CD4-positive, alpha-beta T cell treated with Interferon gamma for 1 hour (primary cell): ENCODE results near the gene ARHGEF5.
"Not testable (repeated sequence)": the region's sequence is repeated elsewhere in the genome, so short reads cannot be mapped to it uniquely, and the experiment has no call there.

ENCODE experiments used
- DNase-seq: peaks from one replicate; pipeline ENCODE4 v3.0.0-alpha.2; 2020

Gene ARHGEF5

DNA sequence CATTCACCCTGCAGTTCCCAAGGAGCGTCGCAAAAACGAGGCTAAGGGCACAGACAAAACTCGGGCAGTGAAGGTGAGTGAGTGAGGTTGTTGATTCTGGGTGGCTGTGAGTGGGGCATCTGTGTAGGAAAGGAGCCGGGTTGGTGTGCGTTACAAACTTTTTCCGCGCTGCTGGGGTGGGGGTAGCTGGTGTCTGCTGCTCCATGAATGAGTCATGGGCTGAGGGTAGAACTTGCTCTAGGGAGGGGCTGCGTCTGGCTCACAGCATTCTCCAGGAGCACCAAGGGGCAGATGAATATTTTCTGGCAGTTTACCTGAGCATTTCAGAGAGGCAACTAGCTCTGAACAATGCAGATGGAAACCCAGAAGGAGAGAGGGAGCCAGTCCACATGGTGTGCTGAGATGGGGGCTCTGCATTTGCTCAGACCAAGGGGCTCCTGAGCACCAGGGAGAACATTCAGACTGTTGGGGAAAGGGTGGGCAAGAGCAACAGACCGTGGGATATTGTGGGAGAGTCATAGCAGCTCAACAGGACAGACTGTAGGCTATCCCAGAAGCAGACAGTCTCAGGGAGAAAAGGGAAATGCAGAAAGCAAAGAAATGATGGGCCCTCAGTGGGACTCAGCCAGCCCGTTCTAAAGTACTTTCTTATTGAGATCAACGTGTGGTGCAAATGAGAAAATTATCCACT, 29.5 kb downstream of the ARHGEF5 start:
- DNase-seq: no peak

DNA sequence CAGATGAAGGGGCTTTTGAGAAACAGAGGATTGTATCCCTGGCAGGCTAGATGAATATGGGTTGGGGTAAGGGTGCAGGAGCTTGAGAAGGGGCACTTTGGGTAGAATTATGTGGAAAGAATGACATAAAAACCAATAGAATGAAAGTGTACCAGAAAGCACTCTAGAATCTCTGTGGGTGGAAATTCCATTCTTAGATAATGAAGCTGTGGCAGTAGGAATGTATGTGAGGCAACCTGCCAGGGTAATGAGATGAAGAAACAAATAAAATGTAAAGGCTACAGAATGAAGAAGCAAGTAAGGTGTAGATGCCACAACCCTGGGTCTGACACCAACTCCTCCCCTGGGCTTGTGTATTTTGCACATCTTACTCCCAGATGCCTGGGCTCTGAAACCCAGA, 31.5 kb downstream of the ARHGEF5 start:
- DNase-seq: no peak

DNA sequence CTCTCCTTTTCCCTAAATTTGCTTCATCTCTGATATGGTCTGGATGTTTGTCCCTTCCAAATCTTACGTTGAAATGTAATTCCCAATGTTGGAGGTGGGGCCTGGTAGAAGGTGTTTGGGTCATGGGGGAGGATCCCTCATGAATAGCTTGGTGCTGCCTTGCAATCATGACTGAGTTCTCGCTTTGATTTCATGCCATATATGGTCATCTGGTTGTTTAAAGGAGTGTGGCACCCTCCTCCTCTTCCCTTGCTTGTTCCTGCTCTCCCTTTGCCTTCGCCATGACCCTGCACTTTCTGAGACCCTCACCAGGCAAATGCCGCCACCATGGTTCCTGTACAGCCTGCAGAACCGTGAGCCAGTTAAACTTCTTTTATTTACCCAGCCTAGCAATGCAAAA, 33.7 kb downstream of the ARHGEF5 start:
- no peak for DNase-seq

DNA sequence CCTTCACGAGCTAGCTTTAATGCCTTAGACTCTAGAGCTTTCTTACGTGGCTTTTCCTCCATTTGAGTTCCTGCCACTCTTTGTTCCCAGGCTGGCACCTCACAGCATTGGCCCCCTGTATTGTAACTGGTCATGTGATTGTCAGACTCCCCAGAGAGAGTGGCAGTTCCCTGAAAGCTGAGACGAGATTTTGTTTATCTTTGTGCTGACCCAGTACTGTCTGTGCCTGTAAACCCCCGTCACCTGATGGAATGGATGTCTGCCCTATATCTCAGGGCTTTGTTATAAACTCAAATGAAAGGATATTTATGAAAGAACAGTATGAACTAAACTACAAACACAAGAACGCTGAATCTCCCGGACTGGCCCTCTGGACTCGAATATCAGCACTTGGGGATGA, 35.3 kb downstream of the ARHGEF5 start:
- no peak for DNase-seq

DNA sequence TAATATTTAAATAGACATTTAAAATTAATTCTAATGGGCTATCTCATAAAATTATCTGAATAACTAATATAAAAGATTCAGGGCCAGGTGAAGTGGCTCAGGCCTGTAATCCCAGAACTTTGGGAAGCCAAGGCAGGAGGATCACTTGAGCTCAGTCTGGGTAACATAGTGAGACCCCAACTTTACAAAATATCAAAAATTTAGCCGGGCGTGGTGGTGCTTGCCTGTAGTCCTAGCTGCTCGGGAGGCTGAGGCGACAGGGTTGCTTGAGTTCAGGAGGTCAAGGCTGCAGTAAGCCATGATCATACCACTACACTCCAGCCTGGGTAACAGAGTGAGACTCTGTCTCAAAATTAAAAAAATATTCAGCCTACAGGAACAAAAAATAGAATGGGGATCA, 35.8 kb downstream of the ARHGEF5 start:
- no peak for DNase-seq

DNA sequence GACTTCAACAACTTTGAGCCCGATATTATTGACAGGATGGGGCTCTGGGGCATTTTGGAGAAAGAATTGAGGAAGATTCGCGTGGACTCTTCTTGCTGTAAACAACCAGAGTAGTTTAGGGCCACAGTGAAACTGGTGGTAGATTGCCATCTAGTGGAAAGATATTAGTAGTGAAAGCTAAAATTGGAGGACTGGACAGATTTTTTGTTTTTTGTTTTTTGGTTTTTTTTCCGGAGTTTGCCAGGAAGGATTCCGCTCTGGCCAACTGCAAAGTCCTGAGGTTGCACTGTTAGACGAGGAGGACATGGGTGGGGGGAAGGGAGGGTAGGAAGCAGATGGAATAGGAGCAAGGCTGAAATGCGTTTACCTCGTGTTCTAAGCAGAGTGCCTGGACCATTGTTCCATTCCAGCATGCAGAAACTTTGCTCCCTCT, 36.6 kb downstream of the ARHGEF5 start:
- DNase-seq: no peak

DNA sequence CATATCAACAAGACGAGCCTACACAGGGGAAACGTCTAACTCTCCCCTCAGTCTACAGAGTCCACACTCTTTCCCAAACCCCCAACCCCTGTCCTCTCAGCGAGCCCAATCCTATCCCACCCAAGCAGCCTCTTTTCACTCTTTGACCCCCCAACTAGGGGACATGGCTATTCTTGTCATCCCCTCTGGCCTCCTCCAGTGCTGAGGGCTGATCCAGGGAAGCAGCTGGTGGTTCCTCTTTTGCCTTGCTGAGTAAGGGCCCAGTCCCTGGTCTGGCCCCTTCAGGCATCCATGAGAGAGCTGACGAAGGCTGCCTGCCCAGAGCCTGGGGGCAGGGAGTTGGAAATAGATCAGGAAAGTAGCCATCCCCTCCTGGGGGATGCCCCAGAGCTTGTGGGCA, 41.9 kb downstream of the ARHGEF5 start:
- no peak for DNase-seq

DNA sequence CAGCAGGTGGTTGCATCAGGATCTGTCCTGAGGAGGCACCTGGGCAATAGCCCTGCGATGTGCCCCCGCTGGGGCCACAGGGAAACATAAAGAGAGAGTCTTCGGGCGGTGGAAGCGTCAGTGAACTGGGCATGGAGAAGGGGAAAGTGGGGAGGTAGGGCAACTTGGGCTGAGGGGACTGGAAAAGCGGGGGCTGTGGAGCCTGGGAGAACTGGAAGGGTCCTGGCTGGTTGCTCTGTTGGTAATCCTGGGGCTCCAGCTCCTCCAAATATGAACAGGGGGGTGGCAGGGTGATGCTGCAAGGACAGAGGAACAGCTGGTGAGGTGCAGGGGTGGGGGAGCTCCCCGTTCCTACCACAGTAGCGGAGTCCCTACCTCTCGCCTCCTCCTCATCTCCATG, 43.1 kb downstream of the ARHGEF5 start:
- DNase-seq: no peak

DNA sequence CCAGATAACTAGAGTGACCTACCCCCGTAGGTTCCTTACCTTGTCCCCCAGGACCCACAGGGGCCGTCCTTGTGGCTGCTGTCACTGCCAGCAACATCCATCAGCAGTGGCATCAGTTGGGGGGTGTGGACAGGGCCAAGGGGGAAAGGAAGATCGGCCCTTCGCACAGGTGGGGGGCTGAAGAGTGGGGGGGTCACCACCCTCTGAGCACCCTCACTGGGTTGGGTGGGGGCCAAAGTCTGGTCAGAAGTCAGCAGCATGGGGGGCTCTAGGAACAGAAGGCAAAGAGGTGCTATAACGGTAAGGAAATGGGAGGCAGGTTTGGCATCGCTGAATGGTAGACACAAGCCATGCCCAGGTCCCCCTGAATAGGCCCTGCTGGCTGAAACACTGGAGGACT, 43.7 kb downstream of the ARHGEF5 start:
- no peak for DNase-seq

DNA sequence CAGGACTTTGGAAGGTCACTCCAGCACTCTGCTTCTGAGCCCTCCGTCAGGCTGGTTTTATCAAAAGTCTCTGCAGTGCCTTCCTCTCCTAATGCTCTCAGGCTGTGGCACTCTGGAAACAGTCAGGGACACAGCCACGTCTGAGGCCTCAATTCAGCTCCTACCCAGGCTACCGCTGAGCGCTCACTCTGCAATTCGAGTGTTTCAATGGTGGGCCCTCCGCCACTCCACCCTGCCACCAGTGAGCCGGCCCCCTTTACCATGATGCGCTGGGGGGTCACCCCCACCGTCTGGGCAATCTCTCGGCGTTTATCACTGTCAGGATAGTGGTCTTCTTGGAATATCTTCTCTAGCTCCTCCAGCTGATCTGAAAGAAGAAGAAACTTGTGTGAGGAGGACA, 44.7 kb downstream of the ARHGEF5 start:
- DNase-seq: no peak

DNA sequence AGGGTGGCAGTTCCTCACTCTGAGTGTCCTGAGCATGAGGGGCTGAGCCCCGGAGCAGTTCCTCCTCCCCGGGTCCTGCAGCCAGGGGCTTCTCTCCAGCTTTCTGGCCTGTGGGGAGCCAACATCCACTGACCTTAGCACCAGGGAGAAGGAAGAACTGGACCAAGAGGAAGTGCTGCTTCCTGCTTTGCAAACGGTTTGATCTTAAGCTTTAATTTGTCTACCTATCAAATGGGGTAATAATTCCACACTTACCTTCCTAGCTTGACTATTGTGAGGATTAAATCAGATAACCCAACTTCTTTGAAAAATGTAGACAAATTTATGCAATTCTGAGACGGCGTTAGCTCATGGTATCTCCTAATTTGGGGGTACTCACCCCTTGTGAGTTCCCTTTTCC, 46.3 kb downstream of the ARHGEF5 start:
- no peak for DNase-seq

DNA sequence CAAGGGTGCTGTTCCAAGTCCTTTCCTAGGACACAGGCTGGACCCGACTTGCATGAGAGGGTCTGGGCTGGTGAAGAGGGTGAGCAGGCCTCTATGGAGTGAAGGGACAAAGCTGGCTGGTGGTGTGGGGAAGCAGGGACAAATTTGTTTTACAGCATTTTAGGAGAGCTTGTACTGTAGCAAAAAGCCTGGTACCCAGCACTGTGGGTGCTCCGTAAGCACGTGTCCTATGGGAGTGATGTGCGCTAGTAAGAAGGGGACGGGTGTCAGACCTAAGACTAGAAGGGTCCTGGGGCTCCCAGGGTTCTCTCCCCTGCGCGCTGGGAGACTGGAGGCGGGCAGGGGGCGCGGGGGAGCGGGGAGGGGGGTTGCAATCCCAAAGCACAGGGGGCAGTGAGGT, 47.9 kb downstream of the ARHGEF5 start:
- DNase-seq: no peak

DNA sequence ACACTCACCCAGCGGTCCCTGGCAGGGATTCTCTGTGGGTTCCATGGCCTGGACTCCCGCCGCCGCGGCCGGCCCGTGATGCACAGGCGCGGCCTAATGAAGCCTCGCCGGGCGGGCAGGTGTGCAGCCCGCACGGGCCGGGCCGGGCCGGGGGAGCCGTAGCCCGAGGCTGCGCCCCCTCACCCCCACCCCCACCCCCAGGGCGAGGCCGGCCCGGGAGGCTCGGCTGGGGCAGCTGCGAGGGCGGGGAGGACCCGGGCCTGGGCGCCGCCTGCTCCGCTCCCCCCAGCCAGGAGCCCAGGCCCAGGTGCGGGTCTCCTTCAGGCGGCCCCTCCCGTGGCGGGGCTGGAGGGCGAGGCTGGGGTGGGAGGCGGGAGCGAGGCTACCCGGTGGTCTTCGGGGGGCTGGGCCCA, 48.5 kb downstream of the ARHGEF5 start, which contains the start of gene NOBOX:
Gene NOBOX (minus strand): TSS at position 45 of the 413 bp plus-strand sequence.
- no peak for DNase-seq

DNA sequence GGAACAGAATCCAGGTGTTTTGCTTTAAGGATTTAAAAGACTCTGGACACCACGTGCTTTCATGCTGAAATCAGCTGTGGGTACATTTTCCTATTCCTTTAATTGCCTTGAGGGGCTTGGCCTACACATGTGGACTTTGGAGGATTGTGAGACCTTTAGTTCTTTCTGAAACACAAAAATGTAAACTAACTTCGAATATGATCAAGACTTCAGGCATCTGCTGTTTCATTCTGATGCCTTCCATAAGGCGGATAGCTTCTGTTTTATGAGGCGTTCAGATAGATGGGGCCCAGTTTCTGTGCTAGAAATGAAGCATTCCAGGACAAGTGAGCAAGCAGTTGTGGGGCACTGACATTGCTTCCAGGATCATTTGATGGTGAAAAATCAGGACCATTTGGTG, 49.7 kb downstream of the ARHGEF5 start:
- no peak for DNase-seq

DNA sequence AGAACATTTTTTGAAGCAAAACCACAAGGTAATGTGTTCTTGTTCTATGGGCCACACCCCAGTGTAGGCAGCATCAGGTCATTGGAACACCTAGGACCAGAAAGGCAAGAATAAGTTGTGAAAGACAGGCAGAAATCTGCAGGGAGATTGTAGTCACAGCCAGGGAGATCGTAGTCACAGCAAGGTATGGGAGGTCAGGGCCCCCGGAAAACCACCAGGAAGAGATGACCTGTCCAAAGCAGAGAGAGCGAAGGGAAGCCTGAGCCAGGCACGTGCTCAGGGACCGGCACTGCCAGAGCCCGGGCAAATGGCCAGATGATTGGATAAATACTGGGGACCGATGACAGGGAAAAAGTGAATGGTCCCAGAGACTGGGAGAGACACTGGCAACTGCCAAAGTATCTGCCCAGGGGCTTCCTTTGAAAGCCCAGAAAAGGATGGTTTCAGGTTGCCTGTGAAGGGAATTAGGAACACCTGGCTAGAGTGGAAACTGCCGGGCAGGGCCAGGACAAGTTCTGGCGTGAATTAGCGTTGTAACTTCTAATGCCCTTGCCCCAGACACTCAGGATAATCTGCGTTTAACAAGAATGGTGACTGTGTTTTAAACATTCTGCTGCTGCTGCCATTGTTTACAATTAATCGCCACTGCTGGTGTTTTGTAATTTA, 52.2 kb downstream of the ARHGEF5 start:
- no peak for DNase-seq

DNA sequence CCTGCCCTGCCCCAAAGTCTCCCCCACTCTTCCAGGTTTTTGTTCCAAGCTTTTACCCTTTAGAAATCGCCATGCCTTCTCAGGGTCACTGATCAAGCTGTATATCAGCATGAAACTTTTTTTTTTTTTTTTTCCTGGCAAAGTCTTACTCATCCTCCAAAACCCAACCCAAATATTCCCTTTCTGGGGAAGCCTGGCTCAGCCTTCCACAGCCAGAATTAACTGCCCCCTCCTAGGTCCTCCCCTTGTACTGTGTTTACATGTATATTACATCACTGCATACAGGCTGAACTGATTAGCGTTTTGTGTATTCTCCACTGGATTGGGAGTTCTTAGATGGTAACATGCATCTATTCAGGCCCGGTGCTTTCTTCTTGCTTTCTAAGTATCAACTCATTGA, 52.9 kb downstream of the ARHGEF5 start:
- DNase-seq: no peak

DNA sequence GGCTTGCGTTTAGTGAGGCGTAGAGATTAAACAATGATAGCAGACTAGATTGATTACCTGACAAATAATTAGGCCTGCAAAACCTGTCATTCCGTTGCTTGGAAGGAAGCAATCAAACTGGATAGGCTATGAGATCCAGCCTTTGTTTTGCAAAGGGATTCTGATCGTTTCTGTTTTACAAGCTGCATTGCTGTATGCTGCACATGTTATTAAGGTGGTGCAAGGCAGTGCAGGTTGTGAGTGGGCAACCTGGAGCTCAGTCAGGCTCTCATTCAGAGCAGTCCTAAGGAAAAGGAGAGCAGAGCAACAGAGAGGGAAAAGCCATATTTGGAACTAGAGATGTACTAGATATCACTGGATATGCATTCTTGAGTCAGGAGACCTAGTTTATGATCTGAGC, 55.2 kb downstream of the ARHGEF5 start:
- DNase-seq: no peak

DNA sequence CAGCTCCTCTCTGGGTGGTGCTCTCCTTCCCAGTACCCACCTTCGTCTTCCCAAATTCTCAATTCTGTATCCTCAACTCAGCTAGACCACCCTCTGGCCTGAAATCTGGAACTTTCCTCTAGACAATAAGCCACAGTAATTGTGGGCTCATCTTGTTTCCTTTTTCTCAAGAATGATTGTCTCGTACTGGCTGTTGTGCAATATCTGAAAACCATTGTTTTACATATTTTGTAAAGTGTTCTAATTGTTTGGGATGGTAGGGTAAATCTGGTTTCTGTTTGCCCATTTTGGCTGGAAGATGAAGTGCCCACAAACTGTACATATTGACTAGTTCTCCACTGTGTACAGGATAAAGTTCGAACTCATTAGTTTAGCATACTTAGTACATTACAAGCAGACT, 59.6 kb downstream of the ARHGEF5 start:
- DNase-seq: no peak

DNA sequence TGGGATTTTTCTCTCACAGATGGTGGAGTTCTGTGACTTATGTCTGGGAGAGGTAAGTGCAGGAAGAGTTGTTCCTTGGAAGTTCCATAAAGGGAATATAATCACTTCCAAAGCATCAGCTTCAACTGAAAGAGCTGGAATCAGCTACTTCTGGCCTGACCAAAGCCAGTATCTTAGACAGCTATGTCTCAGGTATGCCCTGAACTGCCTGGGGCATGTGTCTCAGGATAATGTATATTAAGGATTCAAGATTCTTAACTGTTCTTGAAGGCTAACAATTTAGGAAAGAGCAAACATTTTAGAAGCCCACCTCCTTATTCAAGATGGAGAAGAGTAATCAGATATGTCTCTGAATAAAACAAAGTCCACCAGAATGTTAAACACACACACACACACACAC, 60.7 kb downstream of the ARHGEF5 start:
- DNase-seq: no peak

DNA sequence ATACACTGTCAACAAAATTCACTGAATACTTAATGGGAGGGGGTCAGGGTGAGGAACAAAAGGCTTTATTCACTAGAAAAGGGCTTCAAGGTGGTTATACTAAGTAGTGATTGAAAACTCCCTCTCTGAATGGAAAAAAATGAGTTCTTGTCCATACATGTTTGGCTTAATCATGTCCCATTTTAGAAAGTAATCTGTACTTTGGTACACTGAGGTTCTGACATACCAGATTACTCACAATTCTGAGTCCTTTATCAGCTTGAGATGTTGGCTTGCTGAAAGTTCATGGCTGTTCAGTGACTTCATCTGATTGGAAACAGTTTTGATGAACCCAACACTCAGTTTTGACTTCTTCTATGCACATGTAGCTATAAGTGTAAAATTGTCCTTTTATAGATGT, 61.1 kb downstream of the ARHGEF5 start:
- no peak for DNase-seq

DNA sequence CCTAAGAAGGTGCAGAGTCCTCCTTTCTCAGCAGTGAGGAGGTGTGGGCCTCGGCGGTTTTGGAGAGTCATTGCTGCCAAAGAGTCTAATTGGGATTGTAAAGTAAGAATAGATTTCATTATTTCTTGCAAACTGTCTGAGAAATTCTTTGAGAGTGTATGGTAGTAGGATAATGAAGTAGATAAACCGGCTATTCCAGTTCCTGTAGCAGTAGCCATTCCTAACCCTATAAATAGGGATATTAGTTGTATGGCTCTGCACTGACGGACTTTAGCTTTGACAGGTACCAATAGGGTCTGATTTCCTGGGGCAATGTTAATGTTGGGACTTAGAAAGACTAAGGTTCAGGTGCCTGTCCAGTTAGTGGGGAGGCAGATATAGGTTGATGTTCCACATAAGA, 63.7 kb downstream of the ARHGEF5 start:
- DNase-seq: not testable (repeated sequence)

DNA sequence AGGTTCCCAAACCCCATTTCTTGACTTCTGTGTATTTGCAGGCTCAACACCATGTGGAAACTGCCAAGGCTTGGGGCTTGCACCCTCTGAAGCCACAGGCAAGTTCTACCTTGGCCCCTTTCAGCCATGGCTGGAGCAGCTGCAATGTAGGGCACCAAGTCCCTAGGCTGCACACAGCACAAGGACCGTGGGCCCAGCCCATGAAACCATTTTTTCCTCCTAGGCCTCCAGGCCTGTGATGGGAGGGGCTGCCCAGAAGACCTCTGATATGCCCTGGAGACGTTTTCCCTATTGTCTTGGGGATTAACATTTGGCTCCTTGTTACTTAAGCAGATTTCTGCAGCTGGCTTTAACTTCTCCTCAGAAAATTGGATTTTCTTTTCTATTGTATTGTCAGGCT, 72.3 kb downstream of the ARHGEF5 start:
- DNase-seq: not testable (repeated sequence)

DNA sequence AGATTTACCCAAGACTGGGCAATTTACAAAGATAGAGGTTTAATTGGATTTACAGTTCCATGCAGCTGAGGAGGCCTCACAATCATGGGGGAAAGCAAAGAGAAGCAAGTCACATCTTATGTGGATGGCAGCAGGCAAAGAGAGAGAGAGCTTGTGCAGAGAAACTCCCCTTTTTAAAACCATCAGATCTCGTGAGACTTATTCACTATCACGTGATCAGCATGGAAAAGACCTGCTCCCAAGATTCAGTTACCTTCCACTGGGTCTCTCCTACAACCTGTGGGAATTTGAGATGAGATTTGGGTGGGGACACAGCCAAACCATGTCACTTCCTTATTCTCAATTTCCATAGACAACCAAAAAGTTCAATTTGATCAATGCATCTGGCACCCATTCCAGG, 73.2 kb downstream of the ARHGEF5 start:
- DNase-seq: no peak
